GM21367 (cell line): Measurements from ENCODE around the gene DCTN4.

Experiments used
- ATAC-seq: cut with Tn5 transposase; IDR thresholded peaks from one replicate; pipeline ENCODE4 v1.9.1; 2021; ENCODE audit not compliant: unreplicated experiment

Gene DCTN4

DNA sequence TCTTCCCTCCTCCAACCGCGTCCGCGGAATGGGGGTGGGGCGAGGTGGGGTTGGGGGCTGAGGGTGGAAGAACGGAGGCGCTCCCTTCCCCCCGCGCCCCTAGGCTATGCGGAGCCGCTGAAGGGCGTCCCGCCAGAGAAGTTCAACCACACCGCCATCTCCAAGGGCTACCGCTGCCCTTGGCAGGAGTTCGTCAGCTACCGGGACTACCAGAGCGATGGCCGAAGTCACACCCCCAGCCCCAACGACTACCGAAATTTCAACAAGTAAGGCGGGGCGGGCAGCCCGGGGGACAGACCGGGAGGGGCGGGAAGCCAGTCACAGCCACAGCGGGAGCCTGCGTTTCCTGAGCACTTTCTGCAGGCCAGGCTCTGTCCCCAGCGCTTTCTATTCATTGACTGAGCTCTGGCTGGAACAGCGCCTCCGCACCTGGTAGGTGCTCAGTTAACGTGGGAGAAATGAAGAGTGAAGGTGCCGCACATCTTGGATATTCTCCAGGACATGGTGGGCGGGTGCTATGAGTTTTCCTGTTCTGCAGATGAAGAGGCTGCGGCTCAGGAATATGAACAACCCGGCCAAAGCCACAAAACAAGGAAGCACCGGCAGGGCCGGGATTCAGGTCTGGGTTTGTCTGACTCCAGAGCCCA is 86.5 kb downstream of the DCTN4 start:
- ATAC-seq = no peak

DNA sequence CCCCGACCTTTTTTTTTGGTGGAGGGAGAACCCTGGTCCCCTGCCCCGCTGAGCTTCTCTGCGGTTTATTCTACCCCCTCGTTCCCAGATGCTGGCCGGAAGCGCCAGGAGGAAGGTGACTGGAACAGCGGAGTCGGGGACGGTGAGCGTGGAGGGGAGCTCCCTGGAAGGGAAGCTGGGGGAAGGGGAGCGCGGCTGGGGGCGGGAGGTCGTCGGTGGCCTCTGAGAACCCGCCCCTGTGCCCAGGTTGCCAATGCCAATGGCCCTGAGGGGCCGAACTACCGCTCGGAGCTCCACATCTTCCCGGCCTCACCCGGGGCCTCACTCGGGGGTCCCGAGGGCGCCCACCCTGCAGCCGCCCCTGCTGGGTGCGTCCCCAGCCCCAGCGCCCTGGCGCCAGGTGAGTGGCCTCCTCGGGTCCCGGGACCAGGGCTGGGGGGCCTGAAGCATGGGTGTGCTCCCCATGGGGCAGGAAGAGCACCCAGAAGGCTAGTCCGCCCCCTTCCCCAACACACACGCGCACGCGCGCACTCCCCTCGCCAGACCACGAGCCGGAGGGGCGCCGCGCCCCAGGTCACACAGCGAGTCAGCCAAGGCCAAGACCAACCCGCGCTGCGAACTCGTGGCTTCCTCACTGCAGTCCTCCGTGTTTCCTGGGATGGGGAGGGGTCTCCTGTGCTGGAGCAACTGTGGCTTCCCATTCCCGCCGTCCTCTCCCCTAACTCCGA is 87.1 kb downstream of the DCTN4 start:
- no peak for ATAC-seq

DNA sequence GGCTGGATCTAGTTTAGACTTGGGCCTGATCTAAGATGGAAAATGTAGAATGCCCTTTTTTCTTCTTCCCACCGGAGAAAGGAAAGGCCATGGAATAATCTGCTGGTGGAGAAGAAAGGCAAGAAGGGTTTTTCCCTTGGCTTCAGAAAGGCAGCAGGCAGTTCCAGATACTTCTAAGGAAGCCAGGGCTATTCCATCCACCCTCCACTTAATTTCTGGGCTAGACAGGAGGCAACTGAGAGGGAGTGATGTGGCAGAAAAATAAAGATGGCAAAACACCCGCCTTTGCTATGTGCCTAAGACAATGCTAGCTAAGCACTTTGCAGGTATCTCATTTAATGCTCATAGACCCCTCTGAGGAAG is 87.9 kb downstream of the DCTN4 start:
- ATAC-seq = no peak

DNA sequence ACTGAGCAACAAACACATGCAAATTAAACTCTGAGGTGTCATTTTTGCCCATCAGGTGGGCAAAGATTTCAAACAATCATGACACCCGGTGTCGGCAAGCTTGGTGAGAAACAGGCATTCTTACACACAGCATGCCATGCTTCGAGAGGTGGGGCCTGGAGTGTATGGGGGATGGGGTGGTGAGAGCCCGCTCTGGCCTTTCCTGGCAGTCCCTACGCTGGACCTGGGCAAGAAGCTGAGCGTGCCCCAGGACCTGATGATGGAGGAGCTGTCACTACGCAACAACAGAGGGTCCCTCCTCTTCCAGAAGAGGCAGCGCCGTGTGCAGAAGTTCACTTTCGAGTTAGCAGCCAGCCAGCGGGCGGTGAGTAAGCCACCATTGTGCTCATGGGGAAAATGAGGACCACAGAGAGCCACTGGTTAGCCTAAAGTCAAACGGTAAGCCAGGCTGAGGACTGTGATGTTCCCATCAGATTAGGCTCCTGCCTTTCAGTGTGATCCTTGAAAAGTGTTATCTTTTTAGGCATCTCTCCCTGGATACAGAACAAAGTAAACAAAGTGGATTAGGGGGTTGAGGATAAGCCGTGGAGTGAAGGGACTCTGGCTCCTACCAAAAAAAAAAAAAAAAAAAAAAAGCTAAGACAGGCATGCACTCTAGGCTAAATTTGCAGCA is 88.4 kb downstream of the DCTN4 start:
- ATAC-seq = no peak

DNA sequence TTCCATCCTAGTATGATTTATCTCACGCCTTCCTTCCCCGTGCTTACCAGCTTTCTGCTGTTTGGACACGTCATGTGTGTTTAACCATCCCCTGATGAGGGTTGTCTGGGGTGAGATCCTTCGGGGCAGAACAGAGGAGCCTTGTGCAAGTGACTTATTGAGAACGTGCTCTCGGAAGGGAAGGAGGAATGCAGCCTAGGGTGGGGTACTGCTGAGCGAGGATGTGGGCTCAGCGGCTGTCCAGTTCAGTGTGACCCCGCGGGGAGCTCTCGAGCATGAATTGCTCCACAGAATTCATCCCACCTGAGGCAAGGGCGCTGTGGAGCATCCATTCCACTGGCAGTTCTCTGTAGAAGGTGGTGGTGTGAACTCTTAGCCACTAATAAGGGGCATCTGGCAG is 93.8 kb downstream of the DCTN4 start:
- ATAC-seq = no peak

DNA sequence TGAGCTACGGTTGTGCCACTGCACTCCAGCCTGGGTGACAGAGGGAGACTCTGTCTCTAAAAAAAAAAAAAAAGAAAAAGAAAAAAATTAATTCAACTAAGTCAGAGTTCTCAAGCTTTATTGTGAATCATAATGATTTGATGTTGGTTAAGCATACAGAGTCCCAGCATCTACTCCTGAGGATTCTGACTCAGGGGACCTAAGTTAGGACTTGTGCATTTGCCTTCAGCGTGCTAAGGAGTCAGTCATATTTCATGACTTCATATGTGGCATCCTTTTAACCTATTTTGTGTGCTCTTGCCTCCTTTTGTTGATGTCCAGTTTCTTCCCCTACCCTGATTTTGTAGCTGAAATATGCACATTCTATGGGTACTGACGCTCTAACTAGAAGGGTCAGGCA is 94.9 kb downstream of the DCTN4 start:
- no peak for ATAC-seq

DNA sequence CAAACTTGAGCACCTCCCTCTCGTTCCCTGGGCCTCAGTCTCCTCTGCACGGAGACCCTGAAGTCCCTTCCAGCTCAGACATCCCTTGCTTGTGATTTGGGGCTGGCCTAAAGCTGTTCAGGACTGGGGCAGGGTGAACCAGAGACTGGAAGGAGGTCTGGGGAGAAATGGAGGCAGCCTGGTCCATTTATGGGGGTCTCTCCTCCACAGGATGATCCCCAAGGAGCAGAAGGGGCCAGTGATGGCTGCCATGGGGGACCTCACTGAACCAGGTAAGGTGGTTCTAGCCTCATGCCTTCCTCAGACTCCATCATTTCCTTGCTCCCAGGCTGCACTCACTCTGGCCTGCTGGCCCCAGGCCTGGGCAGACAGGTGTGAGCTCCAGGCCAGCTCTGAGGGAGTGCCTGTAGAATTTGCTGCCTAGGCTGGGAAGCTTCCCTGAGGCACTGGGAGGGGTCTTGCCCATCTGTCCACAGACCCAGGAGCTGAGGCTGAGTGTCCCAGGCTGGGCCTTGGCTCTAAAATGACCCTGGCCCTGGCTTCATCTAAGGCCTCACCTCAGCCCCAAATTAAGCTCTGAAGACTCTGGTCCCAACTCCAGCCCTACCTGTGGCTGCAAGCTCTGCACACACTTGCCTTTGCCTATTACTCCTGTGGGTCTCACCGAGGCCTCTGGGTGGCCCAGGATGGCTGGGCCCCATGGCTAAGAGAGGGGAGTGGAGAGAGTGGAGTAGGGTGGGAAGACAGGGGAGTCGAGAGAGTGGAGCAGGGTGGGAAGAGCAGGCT is 95.9 kb downstream of the DCTN4 start:
- no peak for ATAC-seq

DNA sequence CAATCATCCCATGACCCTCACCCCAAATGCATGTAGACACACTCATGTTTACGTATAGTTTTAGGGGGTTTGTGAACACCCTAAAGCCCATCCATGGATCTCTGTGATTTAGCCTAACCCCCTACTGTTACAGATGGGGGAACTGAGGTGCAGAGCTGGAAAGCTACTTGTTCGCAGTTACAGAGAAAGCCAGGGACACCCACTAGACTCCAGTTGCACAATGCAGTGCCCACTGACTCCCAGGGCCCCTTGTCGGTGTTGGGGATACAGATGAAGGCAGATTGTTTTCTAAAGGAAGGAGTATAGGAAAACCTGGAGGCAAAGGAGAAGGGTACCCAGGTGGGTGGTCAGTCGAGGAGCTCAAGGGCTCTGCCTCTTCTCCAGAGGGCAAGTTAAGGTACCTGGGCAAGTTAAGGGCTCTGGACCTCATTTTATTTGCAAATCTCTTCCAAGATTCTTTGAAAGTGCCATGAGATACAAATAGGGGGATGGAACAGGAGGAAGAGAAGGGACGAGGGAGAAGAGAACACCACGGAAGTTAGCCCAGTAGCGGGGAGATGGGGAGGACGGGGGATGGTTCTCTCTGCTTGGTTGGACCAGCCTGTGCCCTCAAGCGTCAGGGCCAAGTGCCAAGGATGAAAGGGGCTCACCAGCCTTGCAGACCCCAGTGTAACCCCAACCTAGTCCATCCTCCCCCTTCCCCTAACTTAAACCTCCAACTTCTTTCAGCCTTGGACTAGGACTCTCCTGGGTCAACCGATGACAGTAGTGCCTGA is 96.8 kb downstream of the DCTN4 start:
- ATAC-seq = no peak

DNA sequence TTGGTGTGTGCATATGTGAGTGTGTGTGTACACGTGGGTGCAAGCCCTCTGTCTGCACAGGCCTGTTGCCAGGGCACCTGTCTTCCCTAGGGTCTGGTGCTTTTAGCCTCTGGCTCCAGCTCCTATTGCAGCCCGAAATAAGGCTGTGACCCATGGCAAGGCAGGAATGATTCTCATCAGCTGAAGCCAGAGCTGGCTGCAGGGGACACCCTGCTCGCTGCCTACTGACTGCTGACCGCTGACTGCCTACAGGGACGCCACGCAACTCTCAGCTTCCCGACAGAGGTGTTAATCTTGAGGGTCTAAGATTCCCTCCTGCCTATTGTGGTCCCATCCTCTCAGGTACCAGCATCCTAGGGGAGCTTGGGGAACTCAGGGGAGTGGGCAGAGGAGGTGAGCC is 97.7 kb downstream of the DCTN4 start, which contains the start of gene MYOZ3:
MYOZ3 (plus strand) TSS at position 166 of the 400 bp plus-strand sequence. CDS start 1,691 bp downstream, outside the sequence.
- ATAC-seq = no peak

DNA sequence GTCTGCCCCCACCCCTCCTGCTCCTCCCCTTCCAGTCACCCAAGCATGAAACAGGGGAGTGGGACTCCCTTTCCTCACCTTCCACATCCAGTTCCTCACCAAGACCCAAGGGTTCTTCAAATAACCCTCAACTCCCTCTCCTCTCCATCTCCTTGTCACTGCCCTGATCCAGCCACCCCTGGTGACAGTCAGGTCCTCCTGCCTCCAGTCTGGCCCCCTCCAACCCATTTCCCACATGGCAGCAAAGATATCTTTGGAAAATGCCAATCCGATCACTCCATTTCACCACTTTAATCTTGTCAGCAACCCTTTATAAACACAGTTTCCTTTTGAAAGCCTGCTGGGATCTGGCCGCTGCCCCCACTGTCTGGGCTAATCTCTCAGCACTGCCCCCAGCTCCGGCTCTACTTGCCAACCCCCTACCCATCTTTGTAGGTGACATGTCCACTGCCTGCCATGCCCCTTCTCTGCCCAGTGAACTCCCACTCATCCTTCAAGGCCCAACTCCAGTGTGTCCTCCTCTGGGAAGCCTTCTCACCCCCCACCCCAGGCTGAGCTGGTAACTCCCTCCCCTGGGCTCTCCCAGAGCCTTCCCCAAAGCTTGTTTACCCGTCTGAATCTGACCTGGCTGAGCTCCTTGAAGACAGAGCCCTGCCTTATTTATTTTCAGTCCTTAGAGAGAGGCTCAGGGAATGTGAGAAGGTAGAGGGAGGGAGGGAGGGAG is 98.5 kb downstream of the DCTN4 start:
- ATAC-seq = no peak

DNA sequence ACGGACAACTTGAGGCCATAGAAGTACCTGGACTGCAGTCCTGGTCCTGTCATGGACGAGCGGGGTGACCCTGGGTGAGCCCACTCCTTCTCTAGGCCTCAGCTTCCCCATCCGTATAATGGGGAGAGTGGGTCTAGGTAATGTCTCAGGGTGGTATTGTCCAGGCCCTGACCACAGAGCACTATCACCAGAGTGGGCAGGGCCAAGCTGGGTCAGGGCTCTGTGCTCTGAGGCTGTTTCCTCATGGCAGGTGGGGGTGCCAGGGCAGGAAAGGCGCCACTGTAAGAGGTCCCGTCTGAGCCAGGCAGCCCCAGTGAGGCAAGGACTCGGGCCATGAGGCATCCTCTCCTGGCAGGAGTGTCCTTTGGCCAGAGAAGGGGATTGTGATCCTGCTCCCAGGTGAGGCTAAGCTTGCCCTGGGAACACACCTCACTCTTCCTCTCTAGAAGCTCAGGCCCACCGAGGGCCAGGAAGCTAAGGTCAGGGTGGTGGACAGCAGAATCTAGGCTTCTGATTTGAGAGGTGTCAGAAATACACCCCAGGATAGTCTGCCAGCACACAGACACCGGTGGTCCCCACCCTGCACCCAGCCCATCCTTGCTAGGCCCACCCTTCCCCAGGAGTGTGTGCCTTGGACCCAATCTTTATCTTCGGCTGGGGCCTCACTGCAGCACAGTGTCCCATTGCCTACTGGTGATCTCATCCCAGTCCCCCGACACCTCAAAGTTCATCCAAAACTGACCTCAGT is 99.3 kb downstream of the DCTN4 start:
- ATAC-seq = no peak

DNA sequence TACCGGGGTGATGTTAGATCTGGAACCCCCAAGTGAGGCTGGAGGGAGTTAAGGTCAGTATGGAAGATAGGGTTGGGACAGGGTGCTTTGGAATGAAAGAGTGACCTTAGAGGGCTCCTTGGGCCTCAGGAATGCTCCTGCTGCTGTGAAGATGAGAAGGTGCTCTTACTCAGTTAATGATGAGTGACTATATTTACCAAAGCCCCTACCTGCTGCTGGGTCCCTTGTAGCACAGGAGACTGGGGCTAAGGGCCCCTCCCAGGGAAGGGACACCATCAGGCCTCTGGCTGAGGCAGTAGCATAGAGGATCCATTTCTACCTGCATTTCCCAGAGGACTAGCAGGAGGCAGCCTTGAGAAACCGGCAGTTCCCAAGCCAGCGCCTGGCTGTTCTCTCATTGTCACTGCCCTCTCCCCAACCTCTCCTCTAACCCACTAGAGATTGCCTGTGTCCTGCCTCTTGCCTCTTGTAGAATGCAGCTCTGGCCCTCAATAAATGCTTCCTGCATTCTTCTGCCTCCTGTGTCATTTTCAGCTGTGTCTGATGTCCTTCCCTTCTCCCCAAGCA is 100.0 kb downstream of the DCTN4 start:
- no peak for ATAC-seq
